ENCODE measurements around the gene CLINT1.
A peak's percentile ranks its signal among the peaks of the same experiment; 100 is the strongest.
"Not testable (repeated sequence)": the region's sequence is repeated elsewhere in the genome, so short reads cannot be mapped to it uniquely, and the experiment has no call there.

Gene CLINT1

DNA sequence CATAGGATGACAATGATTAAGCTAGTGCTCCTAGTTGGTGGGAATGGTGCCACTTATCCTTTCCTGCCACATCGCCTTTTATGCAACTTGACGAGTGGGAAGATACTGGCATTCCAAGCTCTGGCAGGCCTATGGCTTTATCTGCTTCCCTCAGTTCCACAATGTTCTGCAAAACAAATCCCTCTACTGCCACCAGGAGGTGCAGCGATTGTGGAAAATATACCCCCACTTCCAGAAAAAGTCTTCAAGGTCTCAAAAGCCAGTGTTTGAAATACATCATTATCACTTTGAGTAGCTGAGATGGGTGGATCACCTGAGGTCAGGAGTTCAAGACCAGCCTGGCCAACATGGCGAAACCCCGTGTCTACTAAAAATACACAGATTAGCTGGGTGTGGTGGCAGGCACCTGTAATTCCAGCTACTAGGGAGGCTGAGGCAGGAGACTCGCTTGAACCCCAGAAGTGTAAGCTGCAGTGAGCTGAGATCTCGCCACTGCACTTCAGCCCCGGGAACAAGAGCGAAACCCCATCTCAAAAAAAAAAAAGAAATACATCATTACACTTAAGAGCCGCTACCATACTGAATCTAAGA, 3.4 kb downstream of the CLINT1 start:
- CTCF ChIA-PET, result interaction anchor here (0.6 to 3.9 kb wide), 28 partner anchors 9 to 1331 kb away, joined by 3 to 30 read pairs (median 5); no protein-coding TSS in a partner anchor
- TF ChIP-seq, protein P1, sequence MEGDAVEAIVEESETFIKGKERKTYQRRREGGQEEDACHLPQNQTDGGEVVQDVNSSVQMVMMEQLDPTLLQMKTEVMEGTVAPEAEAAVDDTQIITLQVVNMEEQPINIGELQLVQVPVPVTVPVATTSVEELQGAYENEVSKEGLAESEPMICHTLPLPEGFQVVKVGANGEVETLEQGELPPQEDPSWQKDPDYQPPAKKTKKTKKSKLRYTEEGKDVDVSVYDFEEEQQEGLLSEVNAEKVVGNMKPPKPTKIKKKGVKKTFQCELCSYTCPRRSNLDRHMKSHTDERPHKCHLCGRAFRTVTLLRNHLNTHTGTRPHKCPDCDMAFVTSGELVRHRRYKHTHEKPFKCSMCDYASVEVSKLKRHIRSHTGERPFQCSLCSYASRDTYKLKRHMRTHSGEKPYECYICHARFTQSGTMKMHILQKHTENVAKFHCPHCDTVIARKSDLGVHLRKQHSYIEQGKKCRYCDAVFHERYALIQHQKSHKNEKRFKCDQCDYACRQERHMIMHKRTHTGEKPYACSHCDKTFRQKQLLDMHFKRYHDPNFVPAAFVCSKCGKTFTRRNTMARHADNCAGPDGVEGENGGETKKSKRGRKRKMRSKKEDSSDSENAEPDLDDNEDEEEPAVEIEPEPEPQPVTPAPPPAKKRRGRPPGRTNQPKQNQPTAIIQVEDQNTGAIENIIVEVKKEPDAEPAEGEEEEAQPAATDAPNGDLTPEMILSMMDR (IDR thresholded peaks at IDR 0.05; ENCODE audit: insufficient read depth, low read length, missing control alignments), result peak; percentile 61
- DNase-seq (ENCODE audit: low read depth, low spot score), result no peak
- POLR2A ChIA-PET, result no interaction called here
- H3K4me3 ChIP-seq (ENCODE audit: low read depth, low read length), result no peak overlapping the region

GRCh38 chr5:157853365-157853764, 5.6 kb downstream of the CLINT1 start:
- DNase-seq (ENCODE audit: low read depth, low spot score); H3K4me3 ChIP-seq (ENCODE audit: low read depth, low read length); CTCF ChIA-PET; POLR2A ChIA-PET: not testable (repeated sequence)

DNA sequence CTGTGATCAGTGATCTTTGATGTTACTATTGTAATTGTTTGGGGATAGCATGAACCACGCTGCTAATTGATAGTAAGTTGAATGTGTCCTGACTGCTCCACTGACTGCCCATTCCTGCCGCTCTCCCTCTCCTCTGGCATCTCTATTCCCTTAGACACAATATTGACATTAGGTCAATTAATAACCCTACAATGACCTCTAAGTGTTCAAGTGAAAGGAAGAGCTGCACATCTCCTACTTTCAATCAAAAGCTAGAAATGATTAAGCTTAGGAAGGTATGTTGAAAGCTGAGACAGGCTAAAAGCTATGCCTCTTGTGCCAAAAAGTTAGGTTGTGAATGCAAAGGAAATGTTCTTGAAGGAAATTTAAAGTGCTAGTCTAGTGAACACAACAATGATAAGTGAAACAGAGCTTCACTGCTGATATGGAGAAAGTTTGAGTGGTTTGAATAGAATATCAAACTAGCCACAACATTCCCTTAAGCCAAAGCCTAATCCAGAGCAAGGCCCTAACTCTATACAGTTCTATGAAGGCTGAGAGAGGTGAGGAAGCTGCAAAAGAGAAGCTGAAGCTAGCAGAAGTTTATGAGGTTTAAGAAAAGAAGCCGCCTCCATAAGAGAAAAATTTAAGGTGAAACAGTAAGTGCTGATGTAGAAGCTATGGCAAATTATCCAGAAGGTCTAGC, 12.9 kb downstream of the CLINT1 start:
- no peak overlapping the region for H3K4me3 ChIP-seq (ENCODE audit: low read depth, low read length)
- TF ChIP-seq, protein P1 (IDR thresholded peaks at IDR 0.05; ENCODE audit: insufficient read depth, low read length, missing control alignments), result no peak
- ChIA-PET CTCF (interaction anchor here (1.7 to 5.9 kb wide), 2 partner anchors 9 to 11 kb away, joined by 10 to 30 read pairs; no protein-coding TSS in a partner anchor), POLR2A (interaction anchor here (0.6 kb wide), 1 partner anchor 12 kb away, joined by 3 read pairs; no protein-coding TSS in a partner anchor)
- DNase-seq (ENCODE audit: low read depth, low spot score), result no peak

DNA sequence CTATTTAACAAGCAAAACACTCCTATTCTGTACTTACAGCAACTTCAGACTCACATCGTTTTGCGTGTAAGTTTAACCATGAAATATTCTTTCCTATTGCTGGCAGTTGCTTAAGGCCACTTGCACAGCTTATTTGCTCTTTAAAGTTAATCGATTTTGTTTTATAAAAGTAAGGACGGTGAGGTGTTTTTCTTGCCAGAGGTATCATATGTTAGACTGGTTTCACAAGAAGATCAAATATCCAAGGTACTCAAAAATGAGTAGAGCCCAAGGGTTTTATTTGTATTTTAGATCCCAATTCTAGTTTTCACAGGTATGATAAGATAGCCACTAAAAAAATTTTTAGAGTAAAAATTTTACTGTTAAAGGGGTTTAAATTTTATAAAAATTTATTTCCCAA, 16.2 kb downstream of the CLINT1 start:
- TF ChIP-seq, protein P1 (IDR thresholded peaks at IDR 0.05; ENCODE audit: insufficient read depth, low read length, missing control alignments), result no peak
- CTCF ChIA-PET, result interaction anchor here (2.1 to 5.9 kb wide), 3 partner anchors 9 to 25 kb away, joined by 8 to 30 read pairs (median 11); no protein-coding TSS in a partner anchor
- DNase-seq (ENCODE audit: low read depth, low spot score), result no peak
- no peak overlapping the region for H3K4me3 ChIP-seq (ENCODE audit: low read depth, low read length)
- POLR2A ChIA-PET, result no interaction called here

- POLR2A ChIA-PET, result no interaction called here
Measured at GRCh38 chr5:157842185-157842584, 16.8 kb downstream of the CLINT1 start.

DNA sequence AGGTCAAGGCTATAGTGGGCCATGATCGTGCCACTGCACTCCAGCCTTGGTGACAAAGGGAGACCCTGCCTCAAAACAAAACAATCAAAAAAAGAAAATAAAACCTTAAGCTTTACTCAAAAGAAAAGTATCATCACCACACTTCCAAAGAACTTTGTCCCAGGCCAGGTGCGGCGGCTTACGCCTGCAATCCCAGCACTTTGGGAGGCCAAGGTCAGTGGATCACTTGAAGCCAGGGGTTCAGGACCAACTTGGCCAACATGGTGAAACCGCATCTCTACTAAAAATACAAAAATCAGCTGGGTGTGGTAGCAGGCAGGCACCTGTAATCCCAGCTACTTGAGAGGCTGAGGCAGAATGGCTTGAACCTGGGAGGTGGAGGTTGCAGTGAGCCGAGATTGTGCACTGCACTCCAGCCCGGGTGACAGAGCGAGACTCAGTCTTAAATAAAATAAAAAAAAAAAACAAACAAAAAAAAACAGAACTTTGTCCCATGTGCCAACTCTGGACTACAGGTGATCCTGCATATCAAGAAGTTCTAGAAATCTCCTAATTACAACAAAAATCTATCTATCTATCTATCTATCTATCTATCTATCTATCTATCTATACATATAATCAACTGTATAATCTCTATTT, 19.7 kb downstream of the CLINT1 start:
- DNase-seq (ENCODE audit: low read depth, low spot score), result no peak
- ChIA-PET POLR2A (no interaction called here), CTCF (interaction anchor here (1.0 kb wide), 1 partner anchor 9 kb away, joined by 3 read pairs; no protein-coding TSS in a partner anchor)
- no peak overlapping the region for H3K4me3 ChIP-seq (ENCODE audit: low read depth, low read length)
- TF ChIP-seq, protein P1 (IDR thresholded peaks at IDR 0.05; ENCODE audit: insufficient read depth, low read length, missing control alignments), result no peak

More at GRCh38 chr5:157842185-157842584, 16.8 kb downstream of the CLINT1 start:
- DNase-seq (ENCODE audit: low read depth, low spot score), result no peak
- CTCF ChIA-PET, result interaction anchor here (1.9 to 5.9 kb wide), 4 partner anchors 10 to 106 kb away, joined by 7 to 30 read pairs (median 10); no protein-coding TSS in a partner anchor
- TF ChIP-seq, protein P1 (IDR thresholded peaks at IDR 0.05; ENCODE audit: insufficient read depth, low read length, missing control alignments), result no peak
- H3K4me3 ChIP-seq (ENCODE audit: low read depth, low read length), result no peak overlapping the region
